BE2C (cell line): ENCODE data around the gene FFAR4.

Experiments used
- DNase-seq: peaks from one replicate; pipeline ENCODE4 v3.0.0-alpha.2; 2020
- H3K27me3 ChIP-seq: fragments of 250-450 bp; sonication (Bioruptor Pico); 2 replicates; pipeline ENCODE4 v1.5.1; 2020; ENCODE audit warnings: mild to moderate bottlenecking
- H3K36me3 ChIP-seq: fragments of 250-450 bp; sonication (Bioruptor Pico); 2 replicates; pipeline ENCODE4 v1.5.1; 2020; ENCODE audit warnings: mild to moderate bottlenecking
- H3K4me1 ChIP-seq: fragments of 250-450 bp; sonication (Bioruptor Pico); 2 replicates; pipeline ENCODE4 v1.5.1; 2020
- H3K4me3 ChIP-seq: 2 replicates; pipeline ENCODE4 v1.5.1; 2011; ENCODE audit warnings: low read depth, low read length
- H3K9me3 ChIP-seq: fragments of 250-450 bp; sonication (Bioruptor Pico); 2 replicates; pipeline ENCODE4 v1.5.1; 2020
- TF ChIP-seq, protein P1 (sequence below): IDR thresholded peaks from 2 replicates; pipeline ENCODE4 v1.5.1; 2012; ENCODE audit warnings: mild to moderate bottlenecking, low read depth, low read length

FFAR4 gene

DNA sequence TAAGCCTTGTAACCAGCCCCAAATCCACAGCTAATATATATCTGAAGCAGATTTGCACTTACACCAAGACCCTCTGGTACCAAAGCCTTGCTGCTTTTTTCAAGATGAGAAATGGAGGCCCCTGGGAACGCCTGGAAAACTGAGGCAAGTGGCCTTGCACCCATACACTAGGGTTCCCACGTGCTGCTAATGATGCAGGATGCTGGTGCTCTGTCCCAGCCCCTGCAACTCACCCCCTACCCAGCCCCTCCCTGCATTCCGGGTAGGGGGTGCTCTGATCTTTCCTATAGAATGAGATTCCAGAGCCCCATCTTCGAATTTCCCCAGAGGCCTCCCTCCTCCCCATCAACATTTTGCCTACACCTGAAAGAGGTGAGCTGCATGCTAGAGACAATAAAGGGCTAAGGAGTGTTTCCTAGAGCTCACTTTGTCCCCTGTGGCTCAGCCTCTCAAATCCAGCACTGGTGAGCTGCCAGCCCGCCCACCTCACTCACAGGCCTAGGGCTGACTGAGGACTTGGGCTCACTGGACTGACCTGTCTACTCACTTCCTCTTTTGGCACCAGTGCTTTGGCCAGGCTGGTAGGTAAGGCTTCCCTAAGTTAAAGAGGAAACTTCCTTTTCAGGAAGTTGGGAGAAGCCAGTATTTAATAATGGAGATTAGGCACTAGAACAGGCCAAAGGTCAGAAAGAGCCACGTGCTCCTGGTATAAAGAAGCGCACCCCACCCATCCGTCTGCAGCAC is 24.8 kb downstream of the FFAR4 start:
- DNase-seq: no peak

DNA sequence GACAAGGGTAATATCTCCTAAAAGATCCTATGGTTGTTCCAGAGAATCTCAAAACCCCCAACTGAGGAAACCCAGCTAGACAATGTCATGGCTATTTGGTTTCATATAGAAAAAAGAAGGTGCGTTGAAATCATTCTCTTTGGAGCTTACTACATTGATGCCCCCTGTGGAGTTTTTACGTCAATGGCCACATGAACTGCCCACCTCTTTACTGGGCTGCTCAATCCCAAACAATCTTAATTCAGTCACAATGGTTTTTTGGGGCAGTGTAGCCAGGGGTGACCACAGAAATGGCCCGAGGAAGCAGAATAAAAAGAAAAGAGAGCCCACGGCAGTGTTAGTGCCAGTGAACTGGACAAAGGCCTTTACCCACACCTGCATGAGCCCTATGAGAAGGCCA is 26.8 kb downstream of the FFAR4 start:
- Histone ChIP-seq H3K27me3 (no peaks in the 10 kb centered on the region), H3K36me3 (no peaks in the 10 kb centered on the region), H3K4me3 (no peak overlapping the region), H3K9me3 (no peaks in the 10 kb centered on the region), H3K4me1 (no peaks in the 10 kb centered on the region)
- no peak for DNase-seq
- TF ChIP-seq, protein P1, sequence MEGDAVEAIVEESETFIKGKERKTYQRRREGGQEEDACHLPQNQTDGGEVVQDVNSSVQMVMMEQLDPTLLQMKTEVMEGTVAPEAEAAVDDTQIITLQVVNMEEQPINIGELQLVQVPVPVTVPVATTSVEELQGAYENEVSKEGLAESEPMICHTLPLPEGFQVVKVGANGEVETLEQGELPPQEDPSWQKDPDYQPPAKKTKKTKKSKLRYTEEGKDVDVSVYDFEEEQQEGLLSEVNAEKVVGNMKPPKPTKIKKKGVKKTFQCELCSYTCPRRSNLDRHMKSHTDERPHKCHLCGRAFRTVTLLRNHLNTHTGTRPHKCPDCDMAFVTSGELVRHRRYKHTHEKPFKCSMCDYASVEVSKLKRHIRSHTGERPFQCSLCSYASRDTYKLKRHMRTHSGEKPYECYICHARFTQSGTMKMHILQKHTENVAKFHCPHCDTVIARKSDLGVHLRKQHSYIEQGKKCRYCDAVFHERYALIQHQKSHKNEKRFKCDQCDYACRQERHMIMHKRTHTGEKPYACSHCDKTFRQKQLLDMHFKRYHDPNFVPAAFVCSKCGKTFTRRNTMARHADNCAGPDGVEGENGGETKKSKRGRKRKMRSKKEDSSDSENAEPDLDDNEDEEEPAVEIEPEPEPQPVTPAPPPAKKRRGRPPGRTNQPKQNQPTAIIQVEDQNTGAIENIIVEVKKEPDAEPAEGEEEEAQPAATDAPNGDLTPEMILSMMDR: no peak

More for the DNA sequence above, 24.8 kb downstream of the FFAR4 start:
- TF ChIP-seq, protein P1: no peak
- H3K27me3 ChIP-seq: no peaks in the 10 kb centered on the region
- no peaks in the 10 kb centered on the region for H3K9me3 ChIP-seq
- no peaks in the 10 kb centered on the region for H3K4me1 ChIP-seq
- no peaks in the 10 kb centered on the region for H3K36me3 ChIP-seq
- no peak overlapping the region for H3K4me3 ChIP-seq

DNA sequence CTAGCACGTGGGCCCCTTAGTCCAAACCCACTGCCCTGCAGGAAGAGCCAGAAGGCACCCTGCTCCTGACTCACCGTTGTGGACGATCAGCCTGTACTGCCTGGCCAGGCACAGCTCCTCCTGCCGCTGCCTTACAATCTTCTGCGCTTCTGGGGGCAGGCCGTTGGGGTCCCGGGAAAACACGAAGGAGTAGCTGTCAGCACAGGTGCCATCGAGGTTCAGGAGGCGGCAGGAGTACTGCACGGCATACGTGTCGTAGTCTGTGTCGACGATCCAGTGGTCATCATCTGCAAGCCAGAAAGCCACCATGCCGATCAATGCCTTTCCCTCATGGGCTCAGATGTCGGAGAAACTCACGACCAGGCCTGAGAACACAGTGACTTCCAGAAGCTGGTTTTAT is 27.3 kb downstream of the FFAR4 start:
- no peaks in the 10 kb centered on the region for H3K4me1 ChIP-seq
- TF ChIP-seq, protein P1: no peak
- no peaks in the 10 kb centered on the region for H3K9me3 ChIP-seq
- DNase-seq: no peak
- no peaks in the 10 kb centered on the region for H3K27me3 ChIP-seq
- H3K36me3 ChIP-seq: no peaks in the 10 kb centered on the region
- H3K4me3 ChIP-seq: no peak overlapping the region

DNA sequence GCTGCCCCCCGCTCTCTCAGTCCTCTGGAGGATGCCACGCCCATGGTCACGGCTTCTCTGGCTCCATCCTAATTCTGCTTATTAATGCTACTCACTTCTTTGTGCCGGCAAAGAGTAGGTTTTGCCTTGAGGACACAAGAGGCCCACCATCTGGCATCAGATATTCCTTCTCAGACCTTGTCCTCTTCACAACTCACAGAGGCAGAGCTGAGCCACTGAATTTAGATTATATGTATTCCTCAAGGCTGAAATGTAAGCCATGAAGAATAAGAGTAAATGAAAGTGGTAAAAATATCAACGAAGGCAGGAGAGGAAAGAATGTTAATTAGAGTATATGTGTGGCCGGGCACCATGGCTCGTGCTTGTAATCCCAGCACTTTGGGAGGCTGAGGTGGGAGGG is 28.1 kb downstream of the FFAR4 start:
- Histone ChIP-seq H3K4me3 (no peak overlapping the region), H3K4me1 (no peaks in the 10 kb centered on the region), H3K9me3 (no peaks in the 10 kb centered on the region), H3K36me3 (no peaks in the 10 kb centered on the region), H3K27me3 (no peaks in the 10 kb centered on the region)
- DNase-seq: no peak
- TF ChIP-seq, protein P1: no peak

DNA sequence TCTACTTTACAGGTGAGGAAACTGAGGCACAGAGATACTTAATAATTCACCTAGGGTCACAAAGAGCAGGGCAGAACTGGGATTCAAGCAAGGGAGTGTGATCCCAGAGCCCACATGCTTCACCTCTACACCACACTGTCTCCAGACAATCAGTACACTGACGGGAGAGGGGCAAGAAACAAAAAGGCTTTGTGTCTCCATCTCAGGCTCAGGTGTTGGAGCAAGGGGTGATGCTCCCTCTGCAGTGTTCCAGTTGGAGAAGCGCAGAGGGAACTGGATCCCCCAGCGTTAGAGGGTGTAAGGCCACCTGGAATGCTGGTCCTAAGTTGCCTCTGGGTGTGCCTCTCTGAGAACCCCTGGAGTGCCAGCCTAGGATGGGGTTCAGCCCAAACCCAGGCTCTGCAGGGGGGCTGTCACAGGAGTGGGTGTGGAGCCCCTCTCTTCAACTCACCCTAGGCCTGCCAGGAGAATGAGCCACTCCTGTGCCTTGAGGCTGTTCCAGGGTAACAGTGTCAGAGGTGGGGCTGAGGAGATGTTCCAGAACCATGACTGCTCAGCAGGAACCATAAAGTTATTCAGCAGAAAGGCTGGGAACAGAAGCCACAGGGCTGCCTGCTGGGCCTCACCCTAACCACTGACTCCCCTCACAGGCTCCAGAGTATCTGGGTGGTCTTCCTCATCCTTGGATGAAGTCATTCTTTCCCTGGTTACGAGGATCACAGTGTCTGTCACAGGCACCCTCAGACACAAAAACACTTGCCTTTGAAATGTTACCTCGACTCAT is 29.1 kb downstream of the FFAR4 start:
- peaks cover 10% of the 10 kb centered on the region for H3K27me3 ChIP-seq
- H3K9me3 ChIP-seq: no peaks in the 10 kb centered on the region
- no peak for DNase-seq
- TF ChIP-seq, protein P1: no peak
- H3K4me3 ChIP-seq: no peak overlapping the region
- no peaks in the 10 kb centered on the region for H3K36me3 ChIP-seq
- no peaks in the 10 kb centered on the region for H3K4me1 ChIP-seq

DNA sequence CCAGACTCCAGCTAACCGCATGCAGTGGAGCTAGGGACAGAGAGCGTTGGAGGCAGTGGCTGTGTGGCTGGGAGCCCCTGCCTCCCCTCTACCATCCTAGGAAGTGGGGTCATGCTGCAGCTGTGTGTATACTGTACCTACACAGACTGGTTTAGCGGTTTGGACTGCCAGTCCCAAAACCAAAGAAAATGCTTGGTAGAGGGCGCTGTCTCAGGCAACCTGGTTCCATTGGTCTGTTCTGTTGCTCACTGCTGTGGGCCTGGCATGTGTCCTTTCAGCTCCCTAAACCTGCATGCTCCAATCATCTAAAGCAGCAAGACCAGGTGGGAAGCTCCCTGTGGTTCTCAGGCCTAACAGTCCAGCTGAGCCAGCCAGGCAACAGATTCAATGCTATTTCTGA is 30.1 kb downstream of the FFAR4 start:
- Histone ChIP-seq H3K27me3 (peaks cover 18% of the 10 kb centered on the region), H3K36me3 (no peaks in the 10 kb centered on the region), H3K4me1 (no peaks in the 10 kb centered on the region), H3K9me3 (no peaks in the 10 kb centered on the region), H3K4me3 (no peak overlapping the region)
- TF ChIP-seq, protein P1: no peak
- DNase-seq: no peak
